RKO (cell line): ENCODE results near the gene MBD6.
"Not testable (repeated sequence)": the region's sequence is repeated elsewhere in the genome, so short reads cannot be mapped to it uniquely, and the experiment has no call there.

ENCODE experiments used
- DNase-seq: peaks from one replicate; pipeline ENCODE4 v3.0.0-alpha.2; 2016; ENCODE audit warnings: low spot score

Gene MBD6

GRCh38 chr12:57489157-57489641 lies 33.4 kb upstream of the MBD6 start:
- peak; percentile 59 for DNase-seq

GRCh38 chr12:57490126-57490525 lies 32.5 kb upstream of the MBD6 start:
- DNase-seq = no peak

- DNase-seq = peak; percentile 69
Observed at GRCh38 chr12:57491393-57492280, 31.0 kb upstream of the MBD6 start.

GRCh38 chr12:57495051-57495701 lies 27.4 kb upstream of the MBD6 start:
- DNase-seq = not testable (repeated sequence)

- DNase-seq = no peak
Observed at GRCh38 chr12:57496822-57497221, 25.8 kb upstream of the MBD6 start.

GRCh38 chr12:57497223-57498131 lies 25.1 kb upstream of the MBD6 start:
- DNase-seq = no peak

- no peak for DNase-seq
Observed at GRCh38 chr12:57498132-57498502, 24.5 kb upstream of the MBD6 start.

- no peak for DNase-seq
Observed at GRCh38 chr12:57498571-57498970, 24.1 kb upstream of the MBD6 start.

- no peak for DNase-seq
Observed at GRCh38 chr12:57500213-57500612, 22.4 kb upstream of the MBD6 start.

GRCh38 chr12:57502311-57502969 lies 20.2 kb upstream of the MBD6 start:
- DNase-seq = not testable (repeated sequence)

GRCh38 chr12:57506541-57506940 lies 16.1 kb upstream of the MBD6 start:
- not testable (repeated sequence) for DNase-seq

GRCh38 chr12:57507796-57508195 lies 14.8 kb upstream of the MBD6 start:
- DNase-seq = not testable (repeated sequence)

GRCh38 chr12:57511161-57511560 lies 11.5 kb upstream of the MBD6 start:
- DNase-seq = no peak

GRCh38 chr12:57511588-57512325 lies 10.9 kb upstream of the MBD6 start:
- no peak for DNase-seq

GRCh38 chr12:57512665-57513064 lies 10.0 kb upstream of the MBD6 start:
- DNase-seq = no peak

GRCh38 chr12:57513266-57513665 lies 9.4 kb upstream of the MBD6 start:
- no peak for DNase-seq

- not testable (repeated sequence) for DNase-seq
Observed at GRCh38 chr12:57513677-57514076, 8.9 kb upstream of the MBD6 start.

- not testable (repeated sequence) for DNase-seq
Observed at GRCh38 chr12:57514246-57514645, 8.4 kb upstream of the MBD6 start.

GRCh38 chr12:57514720-57515407 lies 7.8 kb upstream of the MBD6 start:
- DNase-seq = no peak

GRCh38 chr12:57515408-57515933 lies 7.2 kb upstream of the MBD6 start:
- no peak for DNase-seq
